A549 (cell line): ENCODE measurements around the gene OCRL. TPM values are rescaled to one million over a fixed set of nuclear protein-coding genes. Genes with fewer than 3 reads are reported as not detected.
A peak's percentile ranks its signal among the peaks of the same experiment; 100 is the strongest.

ENCODE experiments used
- ATAC-seq, 2 experiments: fragments of 200-7000 bp in 1 of 2; fragments of >200 bp in 1 of 2; cut with Nextera tagmentation in 1 of 2; cut with Tn5 transposase in 1 of 2; 3 replicates each; pipeline versions ENCODE4 v1.8.0 to v1.9.1; 2018 to 2020; ENCODE audit warnings: mild to moderate bottlenecking in 1 of 2, moderate library complexity in 1 of 2
- CTCF ChIA-PET: fragments of 300-600 bp; sonication (Branson Sonifier 250); formaldehyde crosslinking; extraction: SDS; loops from one replicate; lab custom pipeline; 2021; ENCODE audit warnings: antibody characterized with exemption, inconsistent platforms; lab: Yijun Ruan, JAX
- POLR2A ChIA-PET: fragments of 350-600 bp; formaldehyde crosslinking; extraction: SDS; loops from one replicate; lab custom pipeline; 2021; ENCODE audit warnings: antibody characterized with exemption, inconsistent platforms; lab: Yijun Ruan, JAX
- DNase-seq, 2 experiments: peaks; one replicate each; pipeline versions ENCODE4 v3.0.0 to v3.0.0-alpha.2; 2011 to 2016; ENCODE audit warnings: low read depth in 1 of 2, low spot score in 1 of 2
- FAIRE-seq: peaks from 2 replicates; lab custom pipeline; 2011; peaks lifted over from hg19 to GRCh38; lab: Jason Lieb, UNC
- H3K27ac ChIP-seq, 2 experiments: fragments of >200 bp; sonication (Bioruptor Twin); formaldehyde crosslinking; 3 replicates each; pipeline ENCODE4 v1.5.1; 2016 to 2017
- H3K4me1 ChIP-seq: fragments of >200 bp; sonication (Bioruptor Twin); formaldehyde crosslinking; 3 replicates; pipeline ENCODE4 v1.6.1; 2016
- H3K4me2 ChIP-seq: fragments of >200 bp; sonication (Bioruptor Twin); formaldehyde crosslinking; 3 replicates; pipeline ENCODE4 v1.6.1; 2016
- H3K4me3 ChIP-seq: fragments of >200 bp; sonication (Bioruptor Twin); formaldehyde crosslinking; 3 replicates; pipeline ENCODE4 v1.5.1; 2016
- H3K9me3 ChIP-seq: fragments of >200 bp; sonication (Bioruptor Twin); formaldehyde crosslinking; 3 replicates; pipeline ENCODE4 v1.6.1; 2016
- BCL3 ChIP-seq: fragments of >200 bp; sonication (Bioruptor Twin); formaldehyde crosslinking; IDR thresholded peaks from 3 replicates; pipeline ENCODE4 v1.6.1; 2016
- CBX2 ChIP-seq: fragments of 200-600 bp; sonication (generic); IDR thresholded peaks from 2 replicates; pipeline ENCODE4 v1.6.1; 2016; ENCODE audit warnings: low read depth, mild to moderate bottlenecking, borderline replicate concordance
- CBX8 ChIP-seq: fragments of 200-600 bp; sonication (generic); IDR thresholded peaks from 2 replicates; pipeline ENCODE4 v1.6.1; 2016
- CHD2 ChIP-seq: fragments of 150-350 bp; IDR thresholded peaks from 2 replicates; pipeline ENCODE4 v1.6.1; 2014; ENCODE audit warnings: low read length; ENCODE audit not compliant: partially characterized antibody
- CHD4 ChIP-seq: fragments of 200-600 bp; sonication (generic); IDR thresholded peaks from 2 replicates; pipeline ENCODE4 v1.6.1; 2016; ENCODE audit warnings: antibody characterized with exemption, mild to moderate bottlenecking, borderline replicate concordance
- CTCF ChIP-seq: fragments of >200 bp; sonication (Bioruptor Twin); formaldehyde crosslinking; IDR thresholded peaks from 3 replicates; pipeline ENCODE4 v1.5.1; 2016
- FOXS1 ChIP-seq: fragments of 250-450 bp; sonication (Bioruptor Pico); IDR thresholded peaks from 2 replicates; pipeline ENCODE4 v1.5.0; 2020; ENCODE audit warnings: mild to moderate bottlenecking, moderate library complexity
- HES2 ChIP-seq: fragments of >200 bp; sonication (Bioruptor Twin); formaldehyde crosslinking; IDR thresholded peaks from 2 replicates; pipeline ENCODE4 v1.6.1; 2016
- HMGXB4 ChIP-seq: fragments of 250-450 bp; sonication (Bioruptor Pico); IDR thresholded peaks from 2 replicates; pipeline ENCODE4 v1.5.0; 2021; ENCODE audit warnings: mild to moderate bottlenecking, moderate library complexity, borderline replicate concordance
- HOXB5 ChIP-seq: fragments of 250-450 bp; sonication (Bioruptor Pico); IDR thresholded peaks from 2 replicates; pipeline ENCODE4 v1.5.0; 2020; ENCODE audit warnings: mild to moderate bottlenecking, moderate library complexity
- MAZ ChIP-seq: fragments of 150-350 bp; IDR thresholded peaks from 2 replicates; pipeline ENCODE4 v1.6.1; 2014; ENCODE audit warnings: antibody characterized with exemption, low read depth, low read length, borderline replicate concordance
- MYC ChIP-seq: IDR thresholded peaks from 2 replicates; pipeline ENCODE4 v1.6.1; 2012; ENCODE audit warnings: mild to moderate bottlenecking, inconsistent platforms, low read length, improper control_type of control experiment, borderline replicate concordance
- PBX3 ChIP-seq: IDR thresholded peaks from 2 replicates; pipeline ENCODE4 v1.6.1; 2012
- PHF8 ChIP-seq: fragments of 200-600 bp; sonication (generic); IDR thresholded peaks from 2 replicates; pipeline ENCODE4 v1.6.1; 2016; ENCODE audit warnings: low read depth, mild to moderate bottlenecking, antibody characterized with exemption, moderate library complexity, borderline replicate concordance
- POLR2AphosphoS2 ChIP-seq: conservative IDR thresholded peaks from 2 replicates; pipeline ENCODE4 v1.6.1; 2012; ENCODE audit warnings: low read length, improper control_type of control experiment, inconsistent platforms
- RAD21 ChIP-seq, 2 experiments: fragments of >200 bp in 1 of 2; sonication (Bioruptor Twin) in 1 of 2; formaldehyde crosslinking in 1 of 2; IDR thresholded peaks in 1 of 2; conservative IDR thresholded peaks in 1 of 2; 2 replicates in 1 of 2; 3 replicates in 1 of 2; pipeline ENCODE4 v1.6.1; 2012 to 2018; ENCODE audit warnings: inconsistent platforms in 1 of 2
- RCOR1 ChIP-seq: fragments of 150-350 bp; IDR thresholded peaks from 2 replicates; pipeline ENCODE4 v1.6.1; 2014; ENCODE audit warnings: antibody characterized with exemption, low read length, low read depth
- RNF2 ChIP-seq: fragments of 200-600 bp; sonication (generic); IDR thresholded peaks from 2 replicates; pipeline ENCODE4 v1.6.1; 2016; ENCODE audit warnings: low read depth, mild to moderate bottlenecking, antibody characterized with exemption, moderate library complexity, borderline replicate concordance
- SMC3 ChIP-seq: fragments of >200 bp; sonication (Bioruptor Twin); formaldehyde crosslinking; IDR thresholded peaks from 3 replicates; pipeline ENCODE4 v1.6.1; 2018; ENCODE audit warnings: inconsistent platforms
- TFCP2L1 ChIP-seq: fragments of 250-450 bp; sonication (Bioruptor Pico); IDR thresholded peaks from 2 replicates; pipeline ENCODE4 v1.5.0; 2021; ENCODE audit warnings: mild to moderate bottlenecking
- ZC3H11A ChIP-seq: fragments of 450-650 bp; IDR thresholded peaks from 2 replicates; pipeline ENCODE4 v1.6.1; 2014; ENCODE audit warnings: antibody characterized with exemption, mild to moderate bottlenecking
- ZNF302 ChIP-seq: fragments of 250-450 bp; sonication (Bioruptor Pico); IDR thresholded peaks from 2 replicates; pipeline ENCODE4 v1.9.0; 2021; ENCODE audit warnings: inconsistent platforms, mild to moderate bottlenecking, moderate library complexity
- WGBS: methylation state at CpG from one replicate; pipeline ENCODE4 v1.1.6; 2017; ENCODE audit errors: missing lambda C conversion rate; 5-methylcytosine and 5-hydroxymethylcytosine counted together
- polyA plus RNA-seq, 4 experiments: library from polyadenylated mRNA; depleted of rRNA in 3 of 4; stranded (reverse); fragments of >200 nt; fragmentation: RNase III in 1 of 4; extraction: RNeasy Plus Mini Kit Qiagen cat#74134 plus additional on column Dnase treatment in 1 of 4; gene quantifications; 2 replicates in 3 of 4; 3 replicates in 1 of 4; pipeline ENCODE4 v1.2.3, GENCODE V29; 2011 to 2017

Gene OCRL
- polyA plus RNA-seq, 2 of the 4 experiments (the other 2 are of a cell fraction), result 22.4 to 49.0 TPM

- no peak for TF ChIP-seq CTCF
Observed at GRCh38 chrX:129634541-129634940, 94.5 kb downstream of the OCRL start (continued).

GRCh38 chrX:129636175-129636681 is 96.2 kb downstream of the OCRL start:
- Histone ChIP-seq H3K27ac (no peak overlapping the region), H3K4me3 (no peak overlapping the region), H3K4me2 (no peak overlapping the region), H3K9me3 (no peaks in the 10 kb centered on the region)
- 76% methylated on average over 8 of the region's 8 CpGs for WGBS
- POLR2A ChIA-PET, result no interaction called here
- no peak for ATAC-seq
- no peak for TF ChIP-seq SMC3
- no peak for TF ChIP-seq ZC3H11A
- no peak for TF ChIP-seq CTCF
- TF ChIP-seq CBX8, result no peak
- no peak for TF ChIP-seq MYC
- no peak for TF ChIP-seq PBX3
- no peak for TF ChIP-seq POLR2AphosphoS2
- no peak for TF ChIP-seq RAD21 (conservative IDR thresholded peaks at IDR 0.05 in 1 of 2, IDR thresholded peaks at IDR 0.05 in 1 of 2)
- TF ChIP-seq ZNF302 (CRISPR knock-in tag), result no peak
- no peak for TF ChIP-seq TFCP2L1 (CRISPR knock-in tag)
- TF ChIP-seq CBX2, result no peak
- no peak for TF ChIP-seq RCOR1
- TF ChIP-seq PHF8, result no peak
- TF ChIP-seq FOXS1 (CRISPR knock-in tag), result no peak
- TF ChIP-seq CHD4, result no peak
- TF ChIP-seq, all 56 proteins: peak for 0
- CTCF ChIA-PET, result interaction anchor here (0.9 to 14.6 kb wide), 21 partner anchors 8 to 392 kb away, joined by 3 to 218 read pairs (median 11); partner anchors contain the start of gene APLN
- FAIRE-seq (no peak), DNase-seq (no peak)
- no peaks in the 10 kb centered on the region for H3K4me1 ChIP-seq

- H3K4me1 ChIP-seq, result no peaks in the 10 kb centered on the region
- ChIA-PET CTCF (interaction anchor here (0.6 to 14.6 kb wide), 38 partner anchors 10 to 527 kb away, joined by 3 to 218 read pairs (median 5); partner anchors contain the start of gene APLN), POLR2A (no interaction called here)
- 9% methylated on average over 13 of the region's 13 CpGs for WGBS
- H3K4me2 ChIP-seq, result no peak overlapping the region
- H3K4me3 ChIP-seq, result no peak overlapping the region
- H3K27ac ChIP-seq, result no peak overlapping the region
- peak; percentile 60 to 72 for DNase-seq
- ATAC-seq, result peak; percentile 71 to 91
- FAIRE-seq, result peak; percentile 97
- H3K9me3 ChIP-seq, result no peaks in the 10 kb centered on the region
- TF ChIP-seq RNF2, result no peak
- no peak for TF ChIP-seq MYC
- TF ChIP-seq CHD2, result no peak
- no peak for TF ChIP-seq FOXS1 (CRISPR knock-in tag)
- TF ChIP-seq CHD4, result no peak
- no peak for TF ChIP-seq ZC3H11A
- TF ChIP-seq SMC3, result peak; percentile 81
- no peak for TF ChIP-seq HES2
- TF ChIP-seq BCL3, result no peak
- no peak for TF ChIP-seq HOXB5 (CRISPR knock-in tag)
- no peak for TF ChIP-seq HMGXB4 (CRISPR knock-in tag)
- TF ChIP-seq RAD21 (conservative IDR thresholded peaks at IDR 0.05 in 1 of 2, IDR thresholded peaks at IDR 0.05 in 1 of 2), result peak; percentile 76 to 83
- no peak for TF ChIP-seq MAZ
Observed at GRCh38 chrX:129637217-129638109, 97.4 kb downstream of the OCRL start.
